ENCODE data around the gene EGFL8.

DNA sequence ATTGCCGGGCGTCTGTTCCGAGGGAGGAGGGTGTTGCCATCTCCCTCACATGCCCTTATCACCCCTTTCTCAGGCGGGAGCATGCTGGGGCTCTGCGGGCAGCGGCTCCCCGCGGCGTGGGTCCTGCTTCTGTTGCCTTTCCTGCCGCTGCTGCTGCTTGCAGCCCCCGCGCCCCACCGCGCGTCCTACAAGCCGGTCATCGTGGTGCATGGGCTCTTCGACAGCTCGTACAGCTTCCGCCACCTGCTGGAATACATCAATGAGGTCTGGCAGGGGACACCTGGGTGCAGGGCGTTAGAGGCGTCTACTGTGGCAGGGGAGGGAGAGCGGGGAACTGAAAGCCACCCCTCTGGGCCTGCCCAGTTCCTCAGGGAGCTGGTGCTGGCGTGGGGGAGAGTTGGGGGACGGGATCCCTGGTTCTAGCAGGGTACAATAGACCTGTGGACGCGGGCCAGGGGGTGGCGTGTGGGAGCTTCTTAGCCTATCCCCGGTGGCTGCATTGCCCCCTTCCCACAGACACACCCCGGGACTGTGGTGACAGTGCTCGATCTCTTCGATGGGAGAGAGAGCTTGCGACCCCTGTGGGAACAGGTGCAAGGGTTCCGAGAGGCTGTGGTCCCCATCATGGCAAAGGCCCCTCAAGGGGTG, 9.8 kb upstream of the EGFL8 start:
- TF ChIP-seq POLR2A (IDR thresholded peaks at IDR 0.05): peak; percentile 48
- TF ChIP-seq, protein P1, sequence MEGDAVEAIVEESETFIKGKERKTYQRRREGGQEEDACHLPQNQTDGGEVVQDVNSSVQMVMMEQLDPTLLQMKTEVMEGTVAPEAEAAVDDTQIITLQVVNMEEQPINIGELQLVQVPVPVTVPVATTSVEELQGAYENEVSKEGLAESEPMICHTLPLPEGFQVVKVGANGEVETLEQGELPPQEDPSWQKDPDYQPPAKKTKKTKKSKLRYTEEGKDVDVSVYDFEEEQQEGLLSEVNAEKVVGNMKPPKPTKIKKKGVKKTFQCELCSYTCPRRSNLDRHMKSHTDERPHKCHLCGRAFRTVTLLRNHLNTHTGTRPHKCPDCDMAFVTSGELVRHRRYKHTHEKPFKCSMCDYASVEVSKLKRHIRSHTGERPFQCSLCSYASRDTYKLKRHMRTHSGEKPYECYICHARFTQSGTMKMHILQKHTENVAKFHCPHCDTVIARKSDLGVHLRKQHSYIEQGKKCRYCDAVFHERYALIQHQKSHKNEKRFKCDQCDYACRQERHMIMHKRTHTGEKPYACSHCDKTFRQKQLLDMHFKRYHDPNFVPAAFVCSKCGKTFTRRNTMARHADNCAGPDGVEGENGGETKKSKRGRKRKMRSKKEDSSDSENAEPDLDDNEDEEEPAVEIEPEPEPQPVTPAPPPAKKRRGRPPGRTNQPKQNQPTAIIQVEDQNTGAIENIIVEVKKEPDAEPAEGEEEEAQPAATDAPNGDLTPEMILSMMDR (IDR thresholded peaks at IDR 0.05): peak; percentile 56 to 89 (median 61)
